Skeletal muscle satellite cell (primary cell): ENCODE measurements around the gene CD55. TPM values are rescaled to one million over a fixed set of nuclear protein-coding genes. Genes with fewer than 3 reads are reported as not detected.

Experiments
- H3K27me3 ChIP-seq: 2 replicates; pipeline ENCODE4 v1.7.0; 2013; ENCODE audit warnings: low read length; ENCODE audit not compliant: control insufficient read depth, insufficient read depth
- H3K36me3 ChIP-seq: 2 replicates; pipeline ENCODE4 v1.7.0; 2013; ENCODE audit warnings: mild to moderate bottlenecking, control low read depth, low read length; ENCODE audit not compliant: insufficient read depth
- H3K4me1 ChIP-seq: 2 replicates; pipeline ENCODE4 v1.7.0; 2013; ENCODE audit warnings: low read length; ENCODE audit not compliant: control insufficient read depth, insufficient read depth
- H3K4me2 ChIP-seq: 2 replicates; pipeline ENCODE4 v1.7.0; 2013; ENCODE audit warnings: mild to moderate bottlenecking, low read length
- H3K4me3 ChIP-seq: 2 replicates; pipeline ENCODE4 v1.7.0; 2013; ENCODE audit warnings: low read length
- H3K9ac ChIP-seq: 2 replicates; pipeline ENCODE4 v1.7.0; 2013; ENCODE audit warnings: mild to moderate bottlenecking, low read depth, low read length, moderate library complexity
- H3K9me3 ChIP-seq: replicated peaks from 2 replicates; pipeline ENCODE4 v1.7.0; 2013; ENCODE audit warnings: mild to moderate bottlenecking, control low read depth, low read length
- total RNA-seq: library from RNA; depleted of rRNA; stranded (reverse); fragments of >200 nt; gene quantifications from 2 replicates; pipeline ENCODE4 v1.2.3, GENCODE V29; 2012; rRNA removed

Gene CD55, protein sequence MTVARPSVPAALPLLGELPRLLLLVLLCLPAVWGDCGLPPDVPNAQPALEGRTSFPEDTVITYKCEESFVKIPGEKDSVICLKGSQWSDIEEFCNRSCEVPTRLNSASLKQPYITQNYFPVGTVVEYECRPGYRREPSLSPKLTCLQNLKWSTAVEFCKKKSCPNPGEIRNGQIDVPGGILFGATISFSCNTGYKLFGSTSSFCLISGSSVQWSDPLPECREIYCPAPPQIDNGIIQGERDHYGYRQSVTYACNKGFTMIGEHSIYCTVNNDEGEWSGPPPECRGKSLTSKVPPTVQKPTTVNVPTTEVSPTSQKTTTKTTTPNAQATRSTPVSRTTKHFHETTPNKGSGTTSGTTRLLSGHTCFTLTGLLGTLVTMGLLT
- total RNA-seq, result 24.8 and 29.9 TPM in 2 replicates

DNA sequence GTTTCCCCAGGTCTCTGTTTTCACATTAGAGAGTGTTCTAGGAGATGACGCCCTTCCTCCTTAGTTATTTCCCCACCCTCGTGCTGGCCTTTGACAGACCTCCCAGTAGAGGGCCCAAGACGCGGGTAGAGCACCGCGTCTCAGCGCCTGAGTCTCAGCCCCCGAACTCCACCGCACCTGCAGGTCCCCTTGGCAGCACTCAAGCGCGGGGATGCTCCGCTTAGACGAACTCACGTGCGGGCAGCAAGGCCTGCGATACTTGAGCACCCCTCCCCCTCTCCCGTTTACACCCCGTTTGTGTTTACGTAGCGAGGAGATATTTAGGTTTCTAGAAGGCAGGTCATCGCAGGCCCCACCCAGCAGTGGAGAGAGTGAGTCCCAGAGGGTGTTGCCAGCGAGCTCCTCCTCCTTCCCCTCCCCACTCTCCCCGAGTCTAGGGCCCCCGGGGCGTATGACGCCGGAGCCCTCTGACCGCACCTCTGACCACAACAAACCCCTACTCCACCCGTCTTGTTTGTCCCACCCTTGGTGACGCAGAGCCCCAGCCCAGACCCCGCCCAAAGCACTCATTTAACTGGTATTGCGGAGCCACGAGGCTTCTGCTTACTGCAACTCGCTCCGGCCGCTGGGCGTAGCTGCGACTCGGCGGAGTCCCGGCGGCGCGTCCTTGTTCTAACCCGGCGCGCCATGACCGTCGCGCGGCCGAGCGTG is at the start of gene CD55:
TSS of gene CD55 (plus strand) at position 600 of the 711 bp plus-strand sequence. CDS start at position 688, 88 bp downstream.
- Histone ChIP-seq H3K9ac (peak within 1 kb of the TSS; percentile 92), H3K4me2 (peak within 1 kb of the TSS; percentile 95), H3K27me3 (no peaks in the 10 kb centered on the region), H3K9me3 (no peaks in the 10 kb centered on the region), H3K36me3 (no peaks in the 10 kb centered on the region), H3K4me1 (peaks cover 5% of the 10 kb centered on the region), H3K4me3 (peak within 1 kb of the TSS; percentile 88)

DNA sequence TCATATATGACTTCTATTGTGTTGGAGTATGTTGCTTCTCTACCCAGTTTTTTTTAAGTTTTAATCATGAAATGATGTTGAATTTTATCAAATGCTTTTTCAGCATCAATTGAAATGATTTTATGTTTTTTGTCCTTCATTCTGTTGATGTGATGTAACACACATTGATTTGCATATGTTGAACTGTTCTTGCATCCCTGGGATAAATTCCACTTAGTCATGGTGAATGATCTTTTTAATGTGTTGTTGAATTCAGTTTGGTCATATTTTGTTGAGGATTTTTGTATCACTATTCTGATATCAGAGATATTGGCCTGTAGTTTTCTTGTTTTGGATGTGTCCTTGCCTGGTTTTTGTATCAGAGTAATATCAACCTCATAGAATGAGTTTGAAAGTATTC is 46.6 kb upstream of the CD55 start:
- Histone ChIP-seq H3K9ac (no peak overlapping the region), H3K4me2 (no peak overlapping the region), H3K4me3 (no peak overlapping the region), H3K9me3 (no peaks in the 10 kb centered on the region), H3K27me3 (no peaks in the 10 kb centered on the region), H3K4me1 (no peaks in the 10 kb centered on the region), H3K36me3 (no peaks in the 10 kb centered on the region)

DNA sequence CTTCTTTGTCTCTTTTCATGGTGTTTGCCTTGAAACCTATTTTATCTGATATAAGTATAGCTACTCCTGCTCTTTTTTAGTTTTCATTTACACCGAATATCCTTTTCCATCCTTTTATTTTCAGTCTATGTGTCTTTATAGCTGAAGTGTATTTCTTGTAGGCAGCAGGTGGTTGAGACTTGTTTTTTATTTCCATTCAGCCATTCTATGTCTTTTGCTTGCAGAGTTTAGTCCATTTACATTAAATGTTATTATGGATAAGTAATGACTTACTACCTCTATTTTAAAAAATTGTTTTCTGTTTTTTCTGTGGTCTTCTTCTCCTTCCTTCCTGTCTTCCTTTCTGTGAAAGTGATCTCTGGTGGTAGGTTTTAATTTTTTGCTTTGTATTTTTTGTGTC is 45.0 kb upstream of the CD55 start:
- no peak overlapping the region for H3K9ac ChIP-seq
- H3K27me3 ChIP-seq, result no peaks in the 10 kb centered on the region
- no peak overlapping the region for H3K4me3 ChIP-seq
- no peaks in the 10 kb centered on the region for H3K4me1 ChIP-seq
- no peaks in the 10 kb centered on the region for H3K9me3 ChIP-seq
- no peaks in the 10 kb centered on the region for H3K36me3 ChIP-seq
- no peak overlapping the region for H3K4me2 ChIP-seq

DNA sequence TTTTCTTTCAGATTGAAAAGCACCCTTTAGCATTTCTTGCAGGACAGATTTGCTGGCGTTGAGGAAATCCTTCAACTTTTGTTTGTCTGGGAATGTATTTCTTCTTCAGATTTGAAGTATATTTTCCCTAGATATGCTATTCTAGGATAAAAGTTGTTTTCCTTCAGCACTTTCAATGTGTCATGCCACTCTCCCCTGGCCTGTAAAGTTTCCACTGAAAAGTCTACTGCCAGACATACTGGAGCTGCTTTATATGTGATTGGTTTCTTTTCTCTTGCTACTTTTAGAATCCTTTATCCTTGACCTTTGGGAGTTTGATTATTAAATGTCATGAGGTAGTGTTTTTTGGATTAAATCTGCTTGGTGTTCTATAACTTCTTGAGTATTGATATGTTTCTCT is 44.2 kb upstream of the CD55 start:
- Histone ChIP-seq H3K4me1 (peaks cover 6% of the 10 kb centered on the region), H3K4me3 (no peak overlapping the region), H3K9ac (no peak overlapping the region), H3K36me3 (no peaks in the 10 kb centered on the region), H3K27me3 (no peaks in the 10 kb centered on the region), H3K9me3 (no peaks in the 10 kb centered on the region), H3K4me2 (no peak overlapping the region)

DNA sequence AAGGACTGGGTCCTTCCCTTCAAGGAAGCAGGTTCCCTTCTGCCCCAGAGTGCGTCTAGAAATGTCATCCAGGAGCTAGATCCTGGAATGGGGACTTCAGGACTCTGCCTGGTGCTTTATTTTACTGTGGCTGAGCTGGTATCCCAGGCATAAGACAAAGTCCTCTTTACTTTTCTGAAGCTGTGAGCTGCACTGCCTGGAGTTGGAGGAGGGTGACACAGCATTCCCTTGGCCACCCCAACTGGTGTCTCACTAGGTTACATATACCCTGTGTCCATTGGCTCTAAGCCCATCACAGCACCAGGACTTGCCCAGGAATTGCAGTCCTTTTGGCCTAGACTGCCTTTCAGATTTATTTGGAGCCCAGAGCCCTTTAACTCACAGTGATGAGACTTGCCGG is 41.8 kb upstream of the CD55 start:
- H3K4me2 ChIP-seq, result no peak overlapping the region
- no peaks in the 10 kb centered on the region for H3K36me3 ChIP-seq
- no peaks in the 10 kb centered on the region for H3K9me3 ChIP-seq
- peaks cover 18% of the 10 kb centered on the region for H3K4me1 ChIP-seq
- H3K4me3 ChIP-seq, result no peak overlapping the region
- H3K27me3 ChIP-seq, result no peaks in the 10 kb centered on the region
- H3K9ac ChIP-seq, result no peak overlapping the region

DNA sequence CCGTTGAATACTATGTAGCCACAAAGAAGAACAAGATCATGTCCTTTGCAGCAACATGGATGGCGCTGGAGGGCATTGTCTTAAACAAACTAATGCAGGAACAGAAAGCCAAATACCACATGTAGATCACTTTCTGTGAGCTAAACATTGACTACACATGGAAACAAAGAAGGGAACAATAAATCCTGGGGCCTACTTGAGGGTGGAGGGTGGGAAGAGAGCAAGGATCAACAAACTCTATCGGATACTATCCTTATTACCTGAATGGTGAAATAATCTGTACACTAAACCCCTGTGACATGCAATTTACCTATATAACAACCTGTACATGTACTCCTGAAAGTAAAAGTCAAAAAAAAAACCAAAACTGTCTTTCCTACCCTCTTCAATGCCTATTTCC is 40.8 kb upstream of the CD55 start:
- Histone ChIP-seq H3K36me3 (no peaks in the 10 kb centered on the region), H3K27me3 (no peaks in the 10 kb centered on the region), H3K9ac (no peak overlapping the region), H3K4me2 (no peak overlapping the region), H3K4me3 (no peak overlapping the region), H3K4me1 (peaks cover 18% of the 10 kb centered on the region), H3K9me3 (no peaks in the 10 kb centered on the region)

DNA sequence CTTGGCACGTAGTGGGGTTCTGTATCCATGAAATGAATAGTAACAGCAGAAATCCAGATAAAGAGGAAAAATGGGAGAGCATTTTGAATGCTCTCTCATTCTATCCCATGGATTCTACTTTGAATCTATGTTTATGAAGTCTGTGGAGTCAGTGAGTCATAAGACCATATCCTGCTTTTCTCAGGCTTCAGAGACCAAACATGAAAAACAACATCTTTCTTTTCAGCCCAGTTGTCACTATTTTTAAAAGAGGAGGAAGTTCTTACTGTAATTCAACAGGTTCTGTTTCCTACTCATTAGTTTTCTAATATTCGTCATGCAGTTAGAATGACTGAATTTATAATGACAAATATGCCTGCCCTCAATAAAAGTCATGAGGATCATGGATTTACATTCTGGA is 39.4 kb upstream of the CD55 start:
- H3K9me3 ChIP-seq, result no peaks in the 10 kb centered on the region
- H3K4me3 ChIP-seq, result no peak overlapping the region
- H3K36me3 ChIP-seq, result no peaks in the 10 kb centered on the region
- no peak overlapping the region for H3K9ac ChIP-seq
- peaks cover 18% of the 10 kb centered on the region for H3K4me1 ChIP-seq
- no peak overlapping the region for H3K4me2 ChIP-seq
- H3K27me3 ChIP-seq, result peaks cover 1% of the 10 kb centered on the region

DNA sequence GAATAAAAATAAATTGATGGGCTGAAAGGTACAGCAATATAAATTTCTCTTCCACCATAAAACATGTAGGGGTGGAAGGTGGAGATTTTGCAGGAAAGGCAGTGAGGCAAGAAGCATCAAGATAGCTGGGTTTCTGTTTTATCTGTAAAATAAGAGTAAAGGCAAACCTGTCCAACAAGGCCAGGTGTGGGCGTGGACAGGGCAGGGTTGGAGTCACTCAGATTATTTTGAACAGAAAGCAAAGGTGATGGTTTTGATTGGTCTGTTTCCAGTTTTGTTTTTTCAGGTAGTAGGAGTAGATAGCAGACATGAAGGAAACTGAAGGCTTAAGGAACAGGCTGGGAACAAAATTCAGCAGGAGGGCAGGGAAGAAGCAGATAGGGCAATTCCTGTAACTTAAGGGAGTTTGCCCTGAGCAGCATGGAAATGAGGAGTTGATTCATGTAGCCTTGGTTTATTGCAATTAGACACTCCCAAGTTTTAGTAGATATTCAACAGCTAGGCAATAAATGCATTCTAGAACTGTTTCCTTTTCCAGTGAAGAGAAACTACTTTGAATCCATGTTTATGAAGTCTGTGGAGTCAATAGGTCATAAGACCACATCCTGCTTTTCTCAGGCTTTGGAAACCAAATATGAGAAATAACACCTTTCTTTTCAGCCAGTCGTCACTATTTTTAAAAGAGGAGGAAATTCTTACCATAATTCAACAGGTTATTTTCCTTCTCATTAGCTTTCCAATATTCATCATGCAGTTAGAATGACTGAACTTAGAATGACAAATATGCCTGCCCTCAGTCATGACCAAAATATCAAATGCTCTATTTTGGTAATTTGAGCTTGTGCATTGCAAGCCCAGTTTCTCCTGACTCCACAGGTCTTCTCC is 38.7 kb upstream of the CD55 start:
- Histone ChIP-seq H3K9me3 (no peaks in the 10 kb centered on the region), H3K27me3 (peaks cover 8% of the 10 kb centered on the region), H3K4me3 (no peak overlapping the region), H3K4me1 (peaks cover 18% of the 10 kb centered on the region), H3K9ac (no peak overlapping the region), H3K4me2 (no peak overlapping the region), H3K36me3 (no peaks in the 10 kb centered on the region)

DNA sequence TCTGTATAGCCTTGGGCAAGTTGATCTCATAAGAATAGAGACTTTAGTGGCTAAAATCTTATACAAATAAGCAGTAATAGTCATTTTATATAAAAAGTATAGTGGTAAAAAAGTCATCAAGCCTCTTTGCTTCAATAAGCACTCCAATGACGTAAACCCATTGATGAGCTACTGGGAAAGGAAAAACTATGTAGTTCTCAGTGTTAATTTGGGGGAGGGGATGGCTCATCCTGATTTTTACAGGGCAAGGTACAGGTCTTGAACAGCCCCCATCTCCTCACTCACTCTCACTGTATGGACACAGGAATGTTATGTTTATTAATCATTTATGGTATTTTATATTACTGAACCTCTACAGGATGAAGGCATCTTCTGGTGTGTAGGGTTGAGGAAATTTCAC is 38.1 kb upstream of the CD55 start:
- H3K9me3 ChIP-seq, result no peaks in the 10 kb centered on the region
- no peak overlapping the region for H3K4me3 ChIP-seq
- peaks cover 12% of the 10 kb centered on the region for H3K27me3 ChIP-seq
- peaks cover 18% of the 10 kb centered on the region for H3K4me1 ChIP-seq
- H3K9ac ChIP-seq, result no peak overlapping the region
- H3K4me2 ChIP-seq, result no peak overlapping the region
- H3K36me3 ChIP-seq, result no peaks in the 10 kb centered on the region

DNA sequence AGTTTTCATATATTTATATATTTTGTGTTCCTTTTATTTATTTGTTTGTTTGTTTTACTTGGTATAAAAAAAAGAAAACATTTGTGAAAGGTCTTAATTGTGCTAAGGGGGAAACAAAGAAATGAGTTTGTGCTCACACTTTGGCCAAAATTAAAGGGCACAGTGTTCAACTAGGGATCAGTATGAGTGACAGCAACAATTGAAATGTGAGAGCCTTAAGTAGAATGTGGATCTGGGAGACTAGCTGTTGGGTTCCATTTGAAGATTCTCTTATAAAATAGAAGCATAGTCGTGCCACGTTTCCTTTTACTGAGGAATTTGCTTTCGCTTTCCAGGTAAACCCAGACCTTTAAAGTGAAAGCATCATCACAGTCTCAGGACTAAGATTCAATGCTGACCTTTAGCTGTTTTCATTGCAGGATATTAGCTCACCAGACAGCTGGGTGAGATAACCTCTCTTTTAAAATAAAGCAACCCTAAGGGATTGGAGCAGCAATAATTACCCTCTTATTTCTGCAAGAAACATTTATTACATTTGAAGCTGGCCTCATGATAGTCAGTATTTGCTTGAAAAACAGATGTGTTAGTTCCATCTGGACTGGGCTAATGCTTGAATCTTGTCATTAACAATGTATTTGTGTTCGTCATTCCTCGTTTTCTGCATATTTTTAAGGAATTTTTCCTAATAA is 37.1 kb upstream of the CD55 start:
- H3K27me3 ChIP-seq, result peaks cover 15% of the 10 kb centered on the region
- no peak overlapping the region for H3K4me2 ChIP-seq
- no peak overlapping the region for H3K9ac ChIP-seq
- H3K4me3 ChIP-seq, result no peak overlapping the region
- peaks cover 18% of the 10 kb centered on the region for H3K4me1 ChIP-seq
- no peaks in the 10 kb centered on the region for H3K36me3 ChIP-seq
- H3K9me3 ChIP-seq, result no peaks in the 10 kb centered on the region
